SK-N-MC (cell line): ENCODE measurements around the gene SETD3.

Experiments
- FOXP2 ChIP-seq: optimal IDR thresholded peaks from 2 replicates; pipeline ENCODE3; 2011; ENCODE audit warnings: mild to moderate bottlenecking, moderate library complexity; ENCODE audit not compliant: insufficient read depth; ENCODE audit errors: extremely low read length, control extremely low read depth
- POLR2AphosphoS5 ChIP-seq: IDR thresholded peaks from 2 replicates; pipeline ENCODE4 v1.6.1; 2012; ENCODE audit warnings: mild to moderate bottlenecking, low read depth, low read length, borderline replicate concordance

GRCh38 chr14:99348816-99349614 is 131.6 kb downstream of the SETD3 start:
- TF ChIP-seq POLR2AphosphoS5 (no peak), FOXP2 (no peak)
